Skin of body (tissue), 3 donors: ENCODE results near the gene RNASE2. TPM values are rescaled to one million over a fixed set of nuclear protein-coding genes. Genes with fewer than 3 reads are reported as not detected.
"Not testable (repeated sequence)": the region's sequence is repeated elsewhere in the genome, so short reads cannot be mapped to it uniquely, and the experiment has no call there.

Source experiments
- DNase-seq: peaks from one replicate; lab custom pipeline; 2025; lab: John Stamatoyannopoulos, UW
- small RNA-seq: library from RNA; depleted of rRNA; stranded (forward); fragments of <200 nt; gene quantifications from one replicate; pipeline ENCODE3, GENCODE V24; 2014; ENCODE audit warnings: low replicate concordance
- total RNA-seq: library from RNA; depleted of rRNA; stranded (reverse); fragments of >200 nt; gene quantifications from one replicate; pipeline ENCODE4 v1.2.3, GENCODE V29; 2014

Gene RNASE2
- total RNA-seq, 1 donor from 2014 or later, result 6.1 TPM

DNA sequence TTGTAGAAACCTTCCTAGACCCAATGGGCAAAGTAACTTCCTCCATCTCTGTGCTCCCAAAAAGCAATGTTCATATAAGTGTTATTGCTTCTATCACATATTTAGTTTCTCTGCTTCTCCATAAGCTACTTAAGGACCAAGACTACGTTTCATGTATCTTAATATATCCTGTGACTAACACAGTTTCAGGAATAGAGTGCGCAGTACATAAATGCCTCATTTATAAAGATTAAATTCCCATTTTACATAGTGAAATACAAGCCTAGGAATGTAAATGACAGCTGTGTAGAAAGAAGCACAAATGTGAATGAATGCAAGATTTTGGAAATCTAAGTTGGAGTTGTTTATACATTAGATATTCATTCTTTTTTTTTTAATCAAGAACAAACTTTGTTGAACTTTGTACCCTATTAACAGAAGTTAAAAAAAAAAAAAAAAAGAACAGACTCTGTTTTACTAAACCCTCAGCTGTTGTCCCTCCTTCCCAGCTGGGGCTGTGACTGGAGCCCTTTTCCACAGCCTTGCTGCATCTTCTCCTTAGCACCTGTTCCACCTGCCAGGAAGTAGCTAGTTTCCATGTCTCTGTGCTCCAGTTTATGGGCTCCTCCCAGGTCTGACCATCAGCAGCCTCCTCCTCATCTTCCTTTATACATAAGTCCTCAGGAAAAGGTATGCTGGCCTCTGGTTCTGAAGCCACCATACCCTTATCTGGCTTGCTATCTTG, 27.5 kb downstream of the RNASE2 start:
- DNase-seq, result no peak

DNA sequence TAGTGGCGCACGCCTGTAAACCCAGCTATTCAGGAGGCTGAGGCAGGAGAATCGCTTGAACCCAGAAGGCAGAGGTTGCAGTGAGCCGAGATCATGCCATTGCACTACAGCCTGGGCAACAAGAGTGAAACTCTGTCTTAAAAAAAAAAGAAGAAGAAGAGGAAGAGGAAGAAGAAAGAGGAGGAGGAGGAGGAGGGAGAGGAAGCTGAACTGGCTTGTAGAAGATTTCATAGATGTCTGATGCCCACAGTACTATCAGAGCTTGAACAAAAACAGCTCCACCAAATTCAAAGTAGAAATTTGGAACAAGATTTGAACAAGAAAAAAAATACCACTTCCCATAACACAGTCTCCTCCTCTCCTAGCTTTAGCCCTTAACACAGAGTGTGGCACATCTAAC, 30.4 kb downstream of the RNASE2 start:
- not testable (repeated sequence) for DNase-seq

DNA sequence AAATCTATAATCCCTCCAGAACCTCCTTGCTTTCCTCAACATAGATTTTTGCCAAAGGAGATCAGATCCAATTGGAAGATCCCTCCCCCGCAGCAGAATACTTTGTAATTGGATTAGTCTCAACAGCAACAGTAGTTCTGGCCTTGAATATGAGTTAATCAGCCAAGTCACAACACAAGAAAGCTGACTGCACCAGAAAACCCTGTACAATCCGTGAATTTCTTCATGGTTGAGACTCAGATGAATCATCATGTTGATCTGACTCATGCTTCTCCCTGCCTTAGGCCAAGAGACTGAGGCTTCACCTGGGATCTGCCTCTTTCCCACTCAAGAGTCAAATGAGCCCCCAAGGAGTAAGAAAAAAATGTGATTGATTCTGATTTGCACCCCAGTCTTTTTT, 31.5 kb downstream of the RNASE2 start:
- DNase-seq, result no peak

DNA sequence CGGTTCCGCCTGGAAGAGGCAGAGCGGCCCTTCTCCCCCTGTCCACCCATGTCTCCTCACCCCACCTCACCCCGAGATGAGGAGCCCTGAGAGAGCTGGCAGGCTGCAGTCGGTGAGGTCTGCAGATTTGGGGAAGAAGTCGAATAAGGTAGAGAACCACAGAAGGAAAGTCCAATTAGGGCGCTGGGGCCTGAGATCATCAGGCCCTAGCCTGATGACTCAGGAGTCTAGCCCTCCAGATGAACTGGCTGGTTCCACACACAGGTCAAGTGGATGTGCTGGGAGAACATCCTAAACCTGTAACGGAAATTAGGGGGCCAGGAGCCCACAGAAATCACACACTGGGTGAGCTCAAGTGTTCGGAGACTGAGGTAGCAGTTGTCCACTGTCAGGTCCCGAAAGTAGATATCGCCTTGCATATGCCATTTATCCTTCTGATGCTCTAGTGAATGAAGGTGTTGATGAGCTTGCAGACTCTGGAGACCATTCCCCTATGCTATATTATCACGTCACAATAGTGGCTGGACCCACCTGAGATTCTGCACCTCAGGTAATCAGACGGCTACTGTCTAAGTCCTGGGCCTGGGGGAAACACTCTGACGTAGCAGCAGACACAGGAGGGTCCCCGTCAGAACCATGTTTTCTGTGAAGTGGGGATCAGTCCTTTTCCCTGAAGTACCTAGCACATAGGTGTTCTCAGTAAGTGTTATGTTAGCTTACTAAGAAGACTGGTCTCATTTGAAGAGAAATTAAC, 33.6 kb downstream of the RNASE2 start:
- DNase-seq, result peak; percentile 14

DNA sequence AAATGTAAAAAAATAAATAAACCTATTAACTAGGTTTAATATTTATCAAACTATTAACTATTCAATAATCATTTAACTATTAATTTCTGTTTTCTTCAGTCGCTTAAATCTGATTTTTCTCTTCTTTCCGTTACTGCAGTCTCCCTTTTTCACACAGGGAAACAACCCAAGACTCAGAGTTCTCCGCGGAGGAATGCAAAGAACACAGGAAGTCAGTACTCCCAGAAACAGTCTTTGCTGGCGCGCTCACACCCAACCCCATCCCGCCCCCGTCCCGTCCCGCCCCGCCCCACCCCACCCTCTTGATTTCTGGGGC, 34.1 kb downstream of the RNASE2 start:
- no peak for DNase-seq

DNA sequence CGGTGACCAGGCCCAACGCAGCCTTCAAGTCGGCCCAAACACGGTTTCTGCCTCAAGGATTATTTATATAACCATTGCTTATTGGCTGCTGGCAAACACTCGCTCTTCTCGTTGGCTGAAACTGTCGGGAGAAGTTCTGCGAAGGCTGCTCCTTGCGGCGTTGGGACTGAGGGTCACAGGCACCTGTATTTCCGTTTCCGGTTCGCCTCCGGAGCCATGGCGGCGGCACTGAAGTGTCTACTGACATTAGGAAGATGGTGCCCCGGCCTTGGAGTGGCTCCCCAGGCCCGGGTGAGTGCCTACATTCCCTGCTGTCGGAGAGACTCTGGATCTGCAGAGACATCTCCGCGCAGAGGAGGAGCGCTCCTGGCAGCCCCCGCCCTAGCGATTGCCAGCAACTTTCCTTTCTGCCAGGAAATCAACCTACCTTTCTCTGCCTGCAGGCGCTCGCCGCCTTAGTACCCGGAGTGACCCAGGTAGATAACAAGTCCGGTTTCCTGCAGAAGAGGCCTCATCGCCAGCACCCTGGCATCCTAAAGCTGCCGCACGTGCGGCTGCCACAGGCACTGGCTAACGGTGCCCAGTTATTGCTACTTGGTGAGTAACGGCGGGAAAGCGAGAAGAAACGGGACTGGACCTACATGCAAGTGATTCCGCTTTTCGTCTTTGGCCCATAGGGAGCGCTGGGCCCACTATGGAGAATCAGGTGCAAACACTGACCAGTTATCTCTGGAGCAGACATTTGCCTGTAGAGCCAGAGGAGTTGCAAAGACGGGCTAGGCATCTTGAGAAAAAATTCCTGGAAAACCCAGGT, 34.7 kb downstream of the RNASE2 start, which contains the start of gene METTL17:
Gene METTL17, plus strand, starts transcription at position 194 of the 814 bp plus-strand sequence. Its CDS starts 23 bp downstream, at position 217.
- DNase-seq, result peak; percentile 98

DNA sequence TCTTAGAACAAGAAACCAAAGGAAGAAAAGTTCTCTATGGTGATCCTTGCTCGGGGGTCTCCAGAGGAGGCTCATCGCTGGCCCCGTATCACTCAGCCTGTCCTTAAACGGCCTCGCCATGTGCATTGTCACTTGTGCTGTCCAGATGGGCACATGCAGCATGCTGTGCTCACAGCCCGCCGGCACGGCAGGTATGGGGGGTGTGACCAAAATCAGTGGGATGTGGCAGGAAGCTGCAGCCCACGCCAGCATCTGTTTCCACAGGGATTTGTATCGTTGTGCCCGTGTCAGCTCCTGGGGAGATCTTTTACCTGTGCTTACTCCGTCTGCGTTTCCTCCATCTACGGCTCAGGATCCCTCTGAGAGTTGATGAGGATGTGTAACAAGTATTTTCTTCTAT, 41.2 kb downstream of the RNASE2 start:
- no peak for DNase-seq

DNA sequence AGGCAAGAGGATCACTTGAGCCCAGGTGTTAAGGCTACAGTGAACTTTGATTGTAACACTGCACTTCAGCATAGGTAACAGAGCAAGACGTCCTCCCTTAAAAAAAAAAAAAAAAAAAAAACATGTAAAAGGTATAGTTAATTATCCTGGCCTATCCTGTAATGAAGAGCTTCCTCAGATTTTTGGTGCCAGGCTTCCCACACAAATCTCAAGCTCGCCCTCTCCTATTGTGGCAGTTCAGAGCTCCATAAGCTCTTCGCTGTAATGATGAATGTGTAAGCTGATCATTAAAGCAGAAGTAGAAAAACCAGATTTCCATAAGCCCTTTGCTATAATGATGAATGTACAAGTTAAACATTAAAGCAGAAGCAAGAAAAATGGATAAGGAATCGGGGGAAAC, 41.8 kb downstream of the RNASE2 start:
- DNase-seq, result no peak

DNA sequence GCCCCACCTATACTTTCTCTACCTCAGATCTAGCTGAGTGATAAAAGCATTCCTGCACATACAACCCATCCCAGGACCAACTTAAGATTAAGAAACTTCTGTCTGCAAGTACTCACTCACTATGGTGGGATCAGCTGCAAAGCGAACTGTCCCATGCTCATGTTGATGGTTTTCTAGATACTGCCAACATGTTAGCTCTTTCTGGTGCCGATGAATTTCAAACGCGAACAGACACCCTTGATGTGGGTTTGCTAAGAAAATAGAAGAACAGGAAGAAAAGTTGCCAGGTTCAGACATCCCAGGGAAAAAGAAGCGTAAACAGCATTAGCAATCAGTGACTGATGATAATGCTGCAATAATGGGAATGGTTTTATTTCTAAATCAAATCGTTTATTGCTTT, 42.3 kb downstream of the RNASE2 start:
- DNase-seq, result no peak

DNA sequence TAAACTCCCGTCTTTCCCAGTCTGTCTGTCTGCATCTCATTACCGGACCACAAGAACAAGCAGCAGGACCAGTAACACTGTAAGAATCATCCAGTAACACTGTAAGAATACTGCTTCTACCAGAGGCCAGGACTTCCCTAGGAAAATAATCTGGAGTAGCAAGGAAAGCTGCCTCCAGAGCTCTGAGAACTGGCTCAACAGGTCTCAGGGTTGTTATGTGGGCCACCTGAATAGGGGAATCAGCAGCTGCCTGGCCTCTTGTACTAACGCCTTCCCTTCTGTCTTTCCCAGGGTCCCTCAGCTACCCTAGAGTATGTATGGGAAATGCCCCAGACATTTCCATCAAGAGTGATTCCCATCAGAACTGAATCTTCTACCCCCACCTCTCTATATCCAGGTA, 42.9 kb downstream of the RNASE2 start:
- no peak for DNase-seq

DNA sequence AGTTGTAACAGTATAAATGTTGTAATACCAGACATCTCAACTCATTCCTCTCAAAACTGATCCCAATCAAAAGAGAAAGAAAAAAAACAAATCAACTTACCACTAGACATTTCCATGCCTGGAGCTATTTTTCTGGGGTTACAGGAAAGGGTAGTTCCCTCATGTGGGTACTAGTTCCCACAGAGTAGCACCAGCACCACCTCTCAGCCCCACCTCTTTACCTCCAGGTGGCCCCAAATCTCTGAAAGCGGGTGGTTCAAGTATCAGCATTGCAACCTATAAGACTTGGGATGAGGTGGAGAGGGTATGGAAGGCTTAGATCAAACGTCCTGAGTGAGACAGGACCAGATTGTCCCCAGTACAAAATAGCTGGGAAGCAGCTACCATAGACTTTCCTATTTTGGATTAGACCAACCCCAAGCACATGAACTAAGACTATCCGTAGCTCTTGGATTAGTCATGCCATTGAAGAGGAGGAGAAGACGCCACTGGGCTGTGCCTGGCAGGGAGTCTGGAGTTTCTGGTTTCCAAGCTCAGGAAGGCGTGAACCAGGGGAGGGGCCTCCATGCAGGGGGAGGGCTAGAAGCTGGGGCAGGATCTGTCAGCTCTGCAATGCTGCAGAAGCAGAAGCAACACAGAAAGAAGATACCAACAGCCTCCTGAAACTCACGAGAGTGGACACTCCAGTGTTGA, 43.5 kb downstream of the RNASE2 start, which contains the start of gene SLC39A2:
Gene SLC39A2, plus strand, starts transcription at position 620 of the 693 bp plus-strand sequence. CDS start 154 bp downstream, outside the sequence.
- no peak for DNase-seq

DNA sequence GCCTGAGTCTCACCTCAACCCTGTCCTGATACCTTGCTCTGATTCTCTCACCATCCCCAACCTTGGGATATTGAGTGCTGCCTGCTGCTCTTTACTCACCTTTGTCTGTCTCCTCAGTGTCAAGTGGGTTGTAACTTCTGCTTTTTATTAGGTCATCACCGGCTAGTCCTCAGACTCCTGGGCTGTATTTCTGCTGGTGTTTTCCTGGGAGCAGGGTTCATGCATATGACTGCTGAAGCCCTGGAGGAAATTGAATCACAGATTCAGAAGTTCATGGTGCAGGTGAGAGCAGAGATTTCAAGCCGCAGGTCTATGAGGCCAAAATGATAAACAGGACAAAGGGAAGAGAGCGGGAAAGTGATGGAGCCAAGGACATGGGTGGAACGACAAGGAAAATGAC, 44.3 kb downstream of the RNASE2 start:
- DNase-seq, result no peak

DNA sequence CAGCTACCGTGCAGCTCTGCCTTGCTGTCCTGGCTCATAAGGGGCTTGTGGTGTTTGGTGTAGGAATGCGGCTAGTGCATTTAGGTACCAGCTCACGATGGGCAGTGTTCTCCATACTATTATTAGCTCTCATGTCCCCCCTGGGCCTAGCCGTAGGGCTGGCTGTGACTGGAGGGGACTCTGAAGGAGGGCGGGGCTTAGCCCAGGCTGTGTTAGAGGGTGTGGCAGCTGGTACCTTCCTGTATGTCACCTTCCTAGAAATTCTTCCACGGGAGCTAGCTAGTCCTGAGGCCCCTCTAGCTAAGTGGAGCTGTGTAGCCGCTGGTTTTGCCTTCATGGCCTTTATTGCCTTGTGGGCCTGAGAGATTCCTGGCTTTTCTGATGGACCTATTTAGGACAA, 45.9 kb downstream of the RNASE2 start:
- DNase-seq, result no peak

DNA sequence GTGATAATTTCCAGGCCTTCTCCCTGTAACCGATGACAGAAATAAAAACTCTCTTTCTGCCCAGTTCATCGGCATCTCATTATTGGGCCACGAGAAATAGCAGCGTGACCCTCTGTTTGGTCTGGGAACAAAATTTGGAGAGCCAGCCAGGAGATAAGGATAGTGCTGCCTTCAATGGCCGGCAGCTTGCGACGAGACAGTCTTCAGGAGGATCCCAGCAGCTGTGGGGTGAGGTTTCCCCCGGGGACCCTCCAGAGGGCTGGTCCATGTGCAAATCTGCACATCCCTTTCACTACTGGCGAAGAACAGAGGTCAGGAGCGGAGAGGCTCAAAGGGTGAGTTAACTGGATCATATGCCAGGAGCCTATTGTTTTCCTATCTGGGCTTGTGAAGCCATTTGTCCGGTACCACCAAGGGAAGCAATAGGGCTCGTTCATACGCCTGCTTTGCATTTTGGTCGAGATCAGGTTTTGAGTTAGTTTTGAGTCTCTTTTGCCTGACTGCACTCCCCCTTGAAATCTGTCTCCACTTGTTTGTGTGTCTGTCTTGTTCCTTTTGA, 48.6 kb downstream of the RNASE2 start:
- no peak for DNase-seq

Small RNAs within 50 kb of the gene (small RNA-seq; reads per million reads assigned to genes)
- gene RN7SL189P, result not detected

Other genes starting within 250 kb of the RNASE2 start
- not detected for gene EDDM3A, start 209.6 kb upstream of the RNASE2 start, total RNA-seq
- not detected for gene EDDM3B, start 187.1 kb upstream of the RNASE2 start, total RNA-seq
- gene RNASE6, start 174.2 kb upstream of the RNASE2 start, total RNA-seq, result 7.9 TPM
- gene RNASE1, start 152.6 kb upstream of the RNASE2 start, total RNA-seq, result 148 TPM
- 2.7 TPM for gene RNASE3, start 64.1 kb upstream of the RNASE2 start, total RNA-seq
- 34.0 TPM for gene METTL17, start 34.5 kb downstream of the RNASE2 start, total RNA-seq
- 9.5 TPM for gene SLC39A2, start 43.8 kb downstream of the RNASE2 start, total RNA-seq
- 113 TPM for gene NDRG2, start 69.6 kb downstream of the RNASE2 start, total RNA-seq
- gene TPPP2, start 74.7 kb downstream of the RNASE2 start, total RNA-seq, result not detected
- gene RNASE13, start 79.3 kb downstream of the RNASE2 start, total RNA-seq, result not detected
- 0.79 TPM for gene RNASE7, start 86.9 kb downstream of the RNASE2 start, total RNA-seq
- not detected for gene RNASE8, start 102.3 kb downstream of the RNASE2 start, total RNA-seq
- gene ARHGEF40, start 114.8 kb downstream of the RNASE2 start, total RNA-seq, result 37.2 TPM
- gene ZNF219, start 143.2 kb downstream of the RNASE2 start, total RNA-seq, result 5.4 TPM
- 0.39 TPM for gene TMEM253, start 145.6 kb downstream of the RNASE2 start, total RNA-seq
- gene OR5AU1, start 200.6 kb downstream of the RNASE2 start, total RNA-seq, result not detected